ENCODE measurements around the gene CRYBA2. TPM values are rescaled to one million over a fixed set of nuclear protein-coding genes. Genes with fewer than 3 reads are reported as not detected.

The CRYBA2 gene
- polyA plus RNA-seq, 2 of the 4 experiments (the other 2 are of a cell fraction), result not detected

- ChIA-PET POLR2A (no interaction called here), CTCF (interaction anchor here (0.6 to 10.2 kb wide), 11 partner anchors 9 to 175 kb away, joined by 3 to 140 read pairs (median 7); partner anchors contain the start of gene CDK5R2)
- ATAC-seq (no peak), DNase-seq (ENCODE audit: low read depth in 1 of 2, low spot score in 1 of 2) (no peak), FAIRE-seq (no peak)
- peaks cover 19% of the 10 kb centered on the region for H3K4me1 ChIP-seq
- TF ChIP-seq MYC (IDR thresholded peaks at IDR 0.05; ENCODE audit: borderline replicate concordance, low read length), result no peak
- no peak for TF ChIP-seq ZNF302 (CRISPR knock-in tag; IDR thresholded peaks at IDR 0.05)
- no peak for TF ChIP-seq HMGXB4 (CRISPR knock-in tag; IDR thresholded peaks at IDR 0.05; ENCODE audit: borderline replicate concordance)
- TF ChIP-seq HOXB13 (CRISPR knock-in tag; IDR thresholded peaks at IDR 0.05; ENCODE audit: low read depth), result no peak
- no peak for TF ChIP-seq USF2 (IDR thresholded peaks at IDR 0.05)
- no peak for TF ChIP-seq RAD21 (conservative IDR thresholded peaks at IDR 0.05 in 1 of 2, IDR thresholded peaks at IDR 0.05 in 1 of 2)
- no peak for TF ChIP-seq HOXB5 (CRISPR knock-in tag; IDR thresholded peaks at IDR 0.05)
- TF ChIP-seq MAX (IDR thresholded peaks at IDR 0.05), result no peak
- no peak for TF ChIP-seq POLR2AphosphoS2 (conservative IDR thresholded peaks at IDR 0.05; ENCODE audit: low read length)
- no peak for TF ChIP-seq EHF (CRISPR knock-in tag; IDR thresholded peaks at IDR 0.05)
- no peak for TF ChIP-seq ATOH8 (CRISPR knock-in tag; IDR thresholded peaks at IDR 0.05; ENCODE audit: low read depth)
- TF ChIP-seq HES2 (IDR thresholded peaks at IDR 0.05), result no peak
- no peak for TF ChIP-seq CBX8 (IDR thresholded peaks at IDR 0.05)
- no peak for TF ChIP-seq GATA3 (IDR thresholded peaks at IDR 0.05; ENCODE audit: borderline replicate concordance)
- TF ChIP-seq REST (IDR thresholded peaks at IDR 0.05), result no peak
- no peak for TF ChIP-seq CHD4 (IDR thresholded peaks at IDR 0.05; ENCODE audit: borderline replicate concordance)
- TF ChIP-seq MAZ (IDR thresholded peaks at IDR 0.05; ENCODE audit: borderline replicate concordance, low read depth, low read length), result no peak
- TF ChIP-seq FOXS1 (CRISPR knock-in tag; IDR thresholded peaks at IDR 0.05), result no peak
- TF ChIP-seq CBX2 (IDR thresholded peaks at IDR 0.05; ENCODE audit: borderline replicate concordance, low read depth), result no peak
- H3K9me3 ChIP-seq, result no peaks in the 10 kb centered on the region
- no peak overlapping the region for H3K4me2 ChIP-seq
- WGBS (ENCODE audit: missing lambda C conversion rate), result 72% methylated on average over 28 of the region's 28 CpGs
- no peak overlapping the region for H3K27ac ChIP-seq
- H3K4me3 ChIP-seq, result no peak overlapping the region
Observed at GRCh38 chr2:218982586-218983262, 10.5 kb downstream of the CRYBA2 start.

Data from A549 (cell line).